ENCODE data around the gene GARS1. TPM values are rescaled to one million over a fixed set of nuclear protein-coding genes. Genes with fewer than 3 reads are reported as not detected.

Gene GARS1
- total RNA-seq, 2 experiments from 2014 or later: 338 to 354 TPM

DNA sequence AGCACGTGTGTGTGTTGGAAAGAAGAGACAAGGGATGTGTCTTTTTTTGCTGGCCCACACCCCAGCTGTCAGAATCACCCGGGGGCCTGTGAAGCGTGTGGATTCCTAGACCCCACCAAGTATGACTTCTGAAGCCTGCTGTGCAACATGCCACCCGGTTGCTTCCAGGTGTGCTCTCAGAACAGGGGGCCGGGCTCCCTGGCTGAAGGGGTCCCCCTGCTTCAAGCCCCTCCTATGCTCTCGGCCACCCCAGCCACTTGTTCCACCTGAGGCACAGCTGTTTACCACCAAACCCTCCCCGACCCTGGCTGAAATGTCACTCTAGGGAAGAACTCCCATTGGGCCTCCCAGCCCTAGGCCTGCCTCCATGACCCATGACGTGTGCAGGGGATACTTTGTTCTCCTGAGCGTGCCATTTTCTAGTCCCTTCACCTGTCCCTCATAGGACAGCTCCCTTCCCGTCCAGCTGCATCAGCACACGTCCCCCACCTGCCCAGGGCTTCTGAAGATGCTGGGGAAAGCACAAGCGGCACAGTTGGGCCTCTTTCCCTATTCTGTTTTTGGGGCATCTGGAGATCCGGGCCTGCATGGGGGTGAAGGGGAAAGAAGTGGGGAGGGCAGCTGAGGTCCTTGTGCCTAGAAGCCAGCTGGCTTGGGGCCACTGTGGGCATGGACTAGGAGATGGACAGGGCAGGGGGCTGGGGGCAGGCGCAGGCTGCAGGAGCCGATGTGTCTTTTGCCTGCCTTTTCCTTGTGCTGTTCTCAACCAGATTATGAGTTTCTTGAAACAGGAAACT is 54.3 kb downstream of the GARS1 start:
- Mint-ChIP-seq H3K4me1 (ENCODE audit: low read depth) (no peaks in the 10 kb centered on the region), H3K9me3 (no peaks in the 10 kb centered on the region), H3K4me3 (no peak overlapping the region), H3K27ac (no peak overlapping the region), H3K27me3 (no peaks in the 10 kb centered on the region), H3K36me3 (ENCODE audit: low read depth) (peaks cover 11% of the 10 kb centered on the region)
- ATAC-seq (no peak), DNase-seq (no peak)
- ChIA-PET POLR2A (no interaction called here), CTCF (interaction anchor here (2.9 kb wide), 1 partner anchor 91 kb away, joined by 10 read pairs; no protein-coding TSS in a partner anchor)
- TF ChIP-seq, protein P1, sequence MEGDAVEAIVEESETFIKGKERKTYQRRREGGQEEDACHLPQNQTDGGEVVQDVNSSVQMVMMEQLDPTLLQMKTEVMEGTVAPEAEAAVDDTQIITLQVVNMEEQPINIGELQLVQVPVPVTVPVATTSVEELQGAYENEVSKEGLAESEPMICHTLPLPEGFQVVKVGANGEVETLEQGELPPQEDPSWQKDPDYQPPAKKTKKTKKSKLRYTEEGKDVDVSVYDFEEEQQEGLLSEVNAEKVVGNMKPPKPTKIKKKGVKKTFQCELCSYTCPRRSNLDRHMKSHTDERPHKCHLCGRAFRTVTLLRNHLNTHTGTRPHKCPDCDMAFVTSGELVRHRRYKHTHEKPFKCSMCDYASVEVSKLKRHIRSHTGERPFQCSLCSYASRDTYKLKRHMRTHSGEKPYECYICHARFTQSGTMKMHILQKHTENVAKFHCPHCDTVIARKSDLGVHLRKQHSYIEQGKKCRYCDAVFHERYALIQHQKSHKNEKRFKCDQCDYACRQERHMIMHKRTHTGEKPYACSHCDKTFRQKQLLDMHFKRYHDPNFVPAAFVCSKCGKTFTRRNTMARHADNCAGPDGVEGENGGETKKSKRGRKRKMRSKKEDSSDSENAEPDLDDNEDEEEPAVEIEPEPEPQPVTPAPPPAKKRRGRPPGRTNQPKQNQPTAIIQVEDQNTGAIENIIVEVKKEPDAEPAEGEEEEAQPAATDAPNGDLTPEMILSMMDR (IDR thresholded peaks at IDR 0.05): no peak
- intact Hi-C loops (cut with micrococcal nuclease): no loop called here

DNA sequence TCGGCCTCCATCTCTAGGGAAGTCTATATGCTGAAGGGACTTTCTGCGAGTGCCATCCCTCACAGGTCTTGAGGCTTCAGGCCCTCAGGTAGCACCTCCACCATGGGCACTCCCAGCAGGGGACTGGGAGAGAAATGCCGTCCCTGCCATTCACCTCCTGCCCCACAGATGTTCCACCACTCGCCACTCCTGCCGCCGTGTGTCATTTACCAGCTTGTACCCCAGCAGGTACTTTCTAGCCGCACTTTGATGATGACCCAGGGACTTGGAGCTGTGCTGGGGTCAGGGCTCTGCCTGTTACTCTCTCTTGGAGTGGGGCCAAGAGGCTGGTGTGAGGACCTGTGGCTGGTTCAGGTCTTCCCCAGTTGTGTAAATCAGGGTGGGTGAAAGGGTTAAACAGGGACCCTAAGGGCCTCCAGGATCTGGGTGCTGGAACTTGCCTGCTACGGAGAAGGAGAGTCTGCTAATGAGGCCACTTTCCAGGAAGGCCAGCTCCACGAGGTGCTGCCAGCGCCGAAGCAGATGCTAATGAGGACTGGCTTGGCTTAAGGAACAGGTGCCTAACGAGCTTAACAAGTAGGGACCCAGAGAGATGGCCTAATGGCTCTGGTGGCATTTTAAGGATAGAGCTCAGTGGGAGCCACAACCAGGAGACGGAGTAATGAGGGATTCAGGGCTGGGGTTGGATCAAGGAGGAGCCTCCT is 55.2 kb downstream of the GARS1 start:
- TF ChIP-seq, protein P1 (IDR thresholded peaks at IDR 0.05): no peak
- H3K27me3 Mint-ChIP-seq: no peaks in the 10 kb centered on the region
- H3K4me3 Mint-ChIP-seq: no peak overlapping the region
- H3K4me1 Mint-ChIP-seq (ENCODE audit: low read depth): no peaks in the 10 kb centered on the region
- no peak overlapping the region for H3K27ac Mint-ChIP-seq
- DNase-seq (no peak), ATAC-seq (no peak)
- intact Hi-C loops (cut with micrococcal nuclease): no loop called here
- POLR2A ChIA-PET: no interaction called here
- peaks cover 5% of the 10 kb centered on the region for H3K36me3 Mint-ChIP-seq (ENCODE audit: low read depth)
- no peaks in the 10 kb centered on the region for H3K9me3 Mint-ChIP-seq
- CTCF ChIA-PET: interaction anchor here (0.8 to 2.9 kb wide), 2 partner anchors 46 to 90 kb away, joined by 3 to 10 read pairs; no protein-coding TSS in a partner anchor

DNA sequence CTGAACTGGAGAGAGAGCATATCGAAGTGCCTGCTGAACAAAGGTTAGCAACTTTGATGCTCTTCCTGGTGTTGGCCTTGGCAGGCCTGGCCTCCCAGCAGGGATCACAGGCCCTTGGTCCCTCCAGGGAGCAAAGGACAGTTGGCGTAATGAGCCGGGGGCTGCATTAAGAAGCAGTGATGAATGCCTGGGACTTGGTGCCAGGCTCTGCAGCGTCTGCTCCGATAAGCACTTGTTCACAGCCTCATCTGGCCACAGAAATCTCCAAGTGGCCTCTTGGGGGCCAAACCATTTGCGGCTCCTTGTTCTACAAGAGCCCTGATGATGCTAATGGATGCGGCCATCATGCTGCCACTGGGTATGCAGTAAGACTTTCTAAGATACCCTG is 55.7 kb downstream of the GARS1 start:
- H3K9me3 Mint-ChIP-seq: no peaks in the 10 kb centered on the region
- POLR2A ChIA-PET: no interaction called here
- H3K27ac Mint-ChIP-seq: no peak overlapping the region
- no peaks in the 10 kb centered on the region for H3K4me1 Mint-ChIP-seq (ENCODE audit: low read depth)
- ATAC-seq (no peak), DNase-seq (no peak)
- intact Hi-C loops (cut with micrococcal nuclease): no loop called here
- H3K4me3 Mint-ChIP-seq: no peak overlapping the region
- TF ChIP-seq, protein P1 (IDR thresholded peaks at IDR 0.05): no peak
- no peaks in the 10 kb centered on the region for H3K27me3 Mint-ChIP-seq
- CTCF ChIA-PET: interaction anchor here (0.8 to 2.9 kb wide), 2 partner anchors 45 to 90 kb away, joined by 3 to 10 read pairs; no protein-coding TSS in a partner anchor
- H3K36me3 Mint-ChIP-seq (ENCODE audit: low read depth): peaks cover under 1% of the 10 kb centered on the region

DNA sequence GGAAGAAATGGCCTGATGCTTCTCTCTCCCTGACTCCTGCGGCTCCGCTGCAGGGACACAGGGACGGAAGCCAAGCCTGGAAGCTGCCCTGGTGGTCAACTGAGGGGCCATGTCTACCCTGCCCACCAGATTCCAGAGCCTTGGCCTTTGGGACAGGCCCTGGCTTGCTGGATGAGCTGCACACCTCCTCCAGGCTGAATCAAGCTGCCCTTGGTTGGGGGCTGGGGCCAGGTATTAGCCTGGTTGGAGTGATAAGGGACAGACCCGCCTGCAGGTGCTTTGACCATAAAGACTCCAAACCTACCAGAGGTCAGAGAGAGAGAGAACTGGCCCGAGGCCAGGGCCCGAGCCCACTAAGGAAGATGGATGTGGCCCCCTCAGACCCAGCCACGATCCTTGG is 57.5 kb downstream of the GARS1 start:
- intact Hi-C loops (cut with micrococcal nuclease): no loop called here
- DNase-seq (no peak), ATAC-seq (no peak)
- no peak overlapping the region for H3K27ac Mint-ChIP-seq
- no peaks in the 10 kb centered on the region for H3K27me3 Mint-ChIP-seq
- POLR2A ChIA-PET: no interaction called here
- TF ChIP-seq, protein P1 (IDR thresholded peaks at IDR 0.05): no peak
- no peaks in the 10 kb centered on the region for H3K36me3 Mint-ChIP-seq (ENCODE audit: low read depth)
- CTCF ChIA-PET: no interaction called here
- H3K4me1 Mint-ChIP-seq (ENCODE audit: low read depth): no peaks in the 10 kb centered on the region
- H3K4me3 Mint-ChIP-seq: no peak overlapping the region
- H3K9me3 Mint-ChIP-seq: no peaks in the 10 kb centered on the region
